ENCODE data around the gene CASP7. TPM values are rescaled to one million over a fixed set of nuclear protein-coding genes. Genes with fewer than 3 reads are reported as not detected.
"Not testable (repeated sequence)": the region's sequence is repeated elsewhere in the genome, so short reads cannot be mapped to it uniquely, and the experiment has no call there.

Gene CASP7
- total RNA-seq, 1 donor from 2014 or later, result 9.9 TPM

GRCh38 chr10:113650172-113650571, 29.5 kb upstream of the CASP7 start:
- DNase-seq, result no peak
- intact Hi-C loops (cut with micrococcal nuclease), result no loop called here
- Histone ChIP-seq H3K4me3 (no peak overlapping the region), H3K27me3 (ENCODE audit: low read depth) (no peaks in the 10 kb centered on the region), H3K4me1 (peaks cover 79% of the 10 kb centered on the region), H3K27ac (replicated peaks) (peak overlapping the region; percentile 82), H3K9me3 (replicated peaks) (no peaks in the 10 kb centered on the region), H3K36me3 (peaks cover 57% of the 10 kb centered on the region)
- TF ChIP-seq, protein P1, sequence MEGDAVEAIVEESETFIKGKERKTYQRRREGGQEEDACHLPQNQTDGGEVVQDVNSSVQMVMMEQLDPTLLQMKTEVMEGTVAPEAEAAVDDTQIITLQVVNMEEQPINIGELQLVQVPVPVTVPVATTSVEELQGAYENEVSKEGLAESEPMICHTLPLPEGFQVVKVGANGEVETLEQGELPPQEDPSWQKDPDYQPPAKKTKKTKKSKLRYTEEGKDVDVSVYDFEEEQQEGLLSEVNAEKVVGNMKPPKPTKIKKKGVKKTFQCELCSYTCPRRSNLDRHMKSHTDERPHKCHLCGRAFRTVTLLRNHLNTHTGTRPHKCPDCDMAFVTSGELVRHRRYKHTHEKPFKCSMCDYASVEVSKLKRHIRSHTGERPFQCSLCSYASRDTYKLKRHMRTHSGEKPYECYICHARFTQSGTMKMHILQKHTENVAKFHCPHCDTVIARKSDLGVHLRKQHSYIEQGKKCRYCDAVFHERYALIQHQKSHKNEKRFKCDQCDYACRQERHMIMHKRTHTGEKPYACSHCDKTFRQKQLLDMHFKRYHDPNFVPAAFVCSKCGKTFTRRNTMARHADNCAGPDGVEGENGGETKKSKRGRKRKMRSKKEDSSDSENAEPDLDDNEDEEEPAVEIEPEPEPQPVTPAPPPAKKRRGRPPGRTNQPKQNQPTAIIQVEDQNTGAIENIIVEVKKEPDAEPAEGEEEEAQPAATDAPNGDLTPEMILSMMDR (IDR thresholded peaks at IDR 0.05; ENCODE audit: borderline replicate concordance), result no peak

- Histone ChIP-seq H3K27me3 (ENCODE audit: low read depth) (no peaks in the 10 kb centered on the region), H3K9me3 (replicated peaks) (no peaks in the 10 kb centered on the region), H3K4me3 (no peak overlapping the region), H3K36me3 (peaks cover 56% of the 10 kb centered on the region), H3K4me1 (peaks cover 79% of the 10 kb centered on the region), H3K27ac (replicated peaks) (no peak overlapping the region)
- no peak for DNase-seq
- intact Hi-C loops (cut with micrococcal nuclease), result no loop called here
- TF ChIP-seq, protein P1 (IDR thresholded peaks at IDR 0.05; ENCODE audit: borderline replicate concordance), result no peak
These were observed 28.7 kb upstream of the CASP7 start for GRCh38 chr10:113651021-113651420.

DNA sequence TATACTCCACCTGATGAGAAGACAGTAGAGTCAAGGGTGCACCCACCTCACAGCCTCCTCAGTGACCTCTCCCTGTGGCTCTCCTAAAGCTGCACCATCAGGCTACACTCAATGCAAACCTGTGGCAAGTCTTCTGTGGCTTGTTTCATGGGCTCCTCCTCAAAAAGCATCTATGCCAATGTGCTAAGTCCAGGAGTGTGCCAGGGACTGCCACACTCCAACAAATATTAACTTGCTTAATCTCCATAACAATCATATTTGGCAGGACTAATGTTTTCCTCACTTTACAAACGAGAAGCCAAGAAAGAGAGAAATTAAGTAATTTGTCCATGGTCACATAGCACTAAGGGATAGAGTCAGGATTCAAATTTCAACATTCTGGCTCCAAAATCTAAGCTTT, 27.8 kb upstream of the CASP7 start:
- no peak for DNase-seq
- Histone ChIP-seq H3K36me3 (peaks cover 64% of the 10 kb centered on the region), H3K4me1 (peaks cover 79% of the 10 kb centered on the region), H3K27ac (replicated peaks) (no peak overlapping the region), H3K4me3 (no peak overlapping the region), H3K9me3 (replicated peaks) (no peaks in the 10 kb centered on the region), H3K27me3 (ENCODE audit: low read depth) (no peaks in the 10 kb centered on the region)
- TF ChIP-seq, protein P1 (IDR thresholded peaks at IDR 0.05; ENCODE audit: borderline replicate concordance), result no peak
- intact Hi-C loops (cut with micrococcal nuclease), result no loop called here

DNA sequence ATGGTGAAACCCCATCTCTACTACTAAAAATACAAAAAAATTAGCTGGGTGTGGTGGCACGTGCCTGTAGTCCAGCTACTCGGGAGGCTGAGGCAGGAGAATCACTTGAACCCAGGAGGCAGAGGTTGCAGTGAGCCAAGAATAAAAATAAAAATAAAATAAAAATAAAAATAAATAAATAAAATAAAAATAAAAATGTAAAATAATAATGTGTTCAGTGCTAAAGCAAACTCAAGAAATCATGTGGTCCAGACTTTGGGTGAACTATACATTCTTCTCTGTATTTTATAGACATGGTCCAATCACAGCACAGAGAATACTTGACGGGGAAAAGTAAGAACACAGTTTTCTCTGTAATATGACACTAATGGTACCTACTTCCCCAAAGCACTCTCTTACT, 27.3 kb upstream of the CASP7 start:
- H3K27ac ChIP-seq (replicated peaks); DNase-seq; H3K4me3 ChIP-seq; intact Hi-C loops (cut with micrococcal nuclease); H3K27me3 ChIP-seq (ENCODE audit: low read depth); H3K9me3 ChIP-seq (replicated peaks): not testable (repeated sequence)
- Histone ChIP-seq H3K36me3 (peaks cover 70% of the 10 kb centered on the region), H3K4me1 (peaks cover 81% of the 10 kb centered on the region)

DNA sequence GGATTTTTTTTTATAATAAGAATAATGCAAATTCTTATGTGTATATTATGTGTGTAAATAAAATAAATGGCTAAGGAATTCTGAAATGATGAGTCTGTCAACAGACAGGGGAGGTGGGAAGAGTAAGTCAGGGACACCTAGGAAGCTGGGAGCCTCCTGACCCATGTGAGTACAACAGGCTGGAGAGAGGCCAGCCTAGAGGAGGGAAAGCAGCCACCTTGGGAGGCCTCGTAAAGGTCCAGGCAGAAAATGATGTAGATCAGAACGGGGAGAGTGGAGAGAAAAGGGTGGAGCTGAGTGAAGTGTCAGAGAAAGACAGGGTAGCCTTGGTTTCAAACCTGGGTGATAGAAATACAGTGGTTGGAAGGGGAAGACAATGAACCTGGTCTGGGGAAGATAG, 22.8 kb upstream of the CASP7 start:
- Histone ChIP-seq H3K4me3 (no peak overlapping the region), H3K27ac (replicated peaks) (peak overlapping the region; percentile 56), H3K36me3 (peaks cover 43% of the 10 kb centered on the region), H3K27me3 (ENCODE audit: low read depth) (no peaks in the 10 kb centered on the region), H3K4me1 (peaks cover 63% of the 10 kb centered on the region), H3K9me3 (replicated peaks) (no peaks in the 10 kb centered on the region)
- TF ChIP-seq, protein P1 (IDR thresholded peaks at IDR 0.05; ENCODE audit: borderline replicate concordance), result no peak
- intact Hi-C loops (cut with micrococcal nuclease), result no loop called here
- DNase-seq, result no peak

DNA sequence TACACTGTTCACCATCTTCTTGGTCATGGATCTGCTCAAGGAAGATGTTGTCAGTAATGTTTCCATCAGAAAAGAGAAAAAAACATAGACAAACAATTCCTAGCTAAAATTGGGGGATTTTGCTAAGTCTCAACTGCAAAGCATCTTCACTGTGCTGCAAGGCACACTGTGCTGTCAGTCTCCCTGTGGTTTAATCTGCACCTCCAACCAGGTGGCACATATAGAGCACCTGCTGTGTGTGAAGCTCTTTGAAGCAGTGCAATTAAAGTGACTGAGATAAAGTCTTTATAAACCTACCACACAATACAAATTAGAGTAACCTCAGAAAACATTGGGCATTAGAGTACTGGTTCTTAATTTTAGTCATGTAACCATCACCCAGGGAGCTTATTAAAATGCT, 22.2 kb upstream of the CASP7 start:
- Histone ChIP-seq H3K36me3 (peaks cover 37% of the 10 kb centered on the region), H3K4me1 (peaks cover 62% of the 10 kb centered on the region)
- TF ChIP-seq, protein P1 (IDR thresholded peaks at IDR 0.05; ENCODE audit: borderline replicate concordance), result no peak

More for the DNA sequence above, 22.2 kb upstream of the CASP7 start:
- no peak for DNase-seq
- no peaks in the 10 kb centered on the region for H3K9me3 ChIP-seq (replicated peaks)
- peak overlapping the region; percentile 56 for H3K27ac ChIP-seq (replicated peaks)
- intact Hi-C loops (cut with micrococcal nuclease), result no loop called here
- no peaks in the 10 kb centered on the region for H3K27me3 ChIP-seq (ENCODE audit: low read depth)
- no peak overlapping the region for H3K4me3 ChIP-seq
